ENCODE measurements around the gene RBM19.

The RBM19 gene

DNA sequence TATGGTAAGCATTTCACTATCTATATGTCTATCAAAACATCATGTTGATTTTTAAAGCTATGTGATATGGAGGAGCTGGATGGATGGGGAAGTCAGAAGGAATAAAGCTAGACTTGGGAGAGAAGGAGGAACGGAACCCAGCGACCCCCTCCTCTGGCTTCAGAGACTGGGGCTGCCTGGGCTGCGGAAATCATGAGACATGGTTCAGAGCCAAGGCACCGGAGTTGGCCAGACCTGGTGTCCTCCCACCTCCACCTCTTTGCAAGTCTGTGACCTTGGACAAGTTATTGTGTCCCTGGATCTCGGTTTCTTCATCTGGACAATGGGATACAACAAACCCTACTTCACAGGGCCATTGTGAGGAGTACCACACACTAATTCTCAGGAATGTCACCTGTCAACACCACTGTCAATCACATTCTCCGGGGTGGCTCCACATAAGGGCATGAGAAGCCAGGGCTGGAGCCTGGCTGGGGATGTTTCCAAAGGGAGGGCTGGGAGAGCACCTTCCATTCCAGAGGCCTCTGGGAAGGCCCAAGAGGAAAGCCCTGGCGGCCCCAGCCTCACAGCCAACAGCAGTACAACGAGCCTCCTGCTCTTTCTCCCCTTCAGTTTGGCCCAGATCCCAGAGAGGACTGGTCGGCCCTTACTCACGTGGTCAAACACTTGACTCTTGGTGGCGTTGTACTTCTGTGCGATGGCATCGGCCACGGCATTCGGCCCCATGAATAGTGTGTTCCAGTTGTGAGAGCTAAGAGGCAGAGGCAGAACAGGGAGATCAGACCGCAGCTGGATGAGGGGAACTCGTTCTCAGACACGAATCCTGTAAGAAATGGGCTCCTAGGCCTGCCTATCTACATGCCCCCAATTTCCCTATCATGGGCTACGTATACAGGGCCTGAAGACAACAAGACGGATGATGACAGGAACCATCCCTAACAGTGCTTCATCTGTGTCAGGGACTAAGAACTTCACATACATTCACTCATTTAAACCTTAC lies 20.7 kb downstream of the RBM19 start:
- no peak for DNase-seq (ENCODE audit: low read depth in 1 of 2, low spot score in 1 of 2)
- in situ Hi-C loops (cut with HindIII; ENCODE audit: low pct_unique_long_range_greater_than_20kb, low sequenced_read_pairs): no loop called here
- TF ChIP-seq JUND (IDR thresholded peaks at IDR 0.05; ENCODE audit: low read depth): no peak

DNA sequence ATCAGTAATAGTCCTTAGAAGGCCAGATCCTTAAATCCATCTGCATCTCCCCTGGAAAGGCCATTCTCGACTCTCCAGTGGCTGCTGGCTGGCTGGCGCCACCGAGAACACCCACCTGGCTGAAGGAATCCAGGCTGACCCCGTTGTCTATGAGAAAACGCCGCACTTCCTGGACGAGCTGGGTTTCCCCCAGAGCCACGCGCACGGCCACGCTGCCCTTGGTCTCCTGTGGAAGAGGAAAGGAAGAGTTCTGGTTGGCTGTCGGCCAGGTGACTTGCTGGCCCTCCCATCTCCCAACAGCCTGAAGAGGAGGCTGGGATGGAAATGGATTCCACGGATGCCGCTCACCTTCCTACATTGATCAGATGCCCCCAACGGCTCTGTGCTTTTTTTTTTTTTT lies 23.9 kb downstream of the RBM19 start:
- no peak for TF ChIP-seq JUND (IDR thresholded peaks at IDR 0.05; ENCODE audit: low read depth)
- in situ Hi-C loops (cut with HindIII; ENCODE audit: low pct_unique_long_range_greater_than_20kb, low sequenced_read_pairs): no loop called here
- no peak for DNase-seq (ENCODE audit: low read depth in 1 of 2, low spot score in 1 of 2)

DNA sequence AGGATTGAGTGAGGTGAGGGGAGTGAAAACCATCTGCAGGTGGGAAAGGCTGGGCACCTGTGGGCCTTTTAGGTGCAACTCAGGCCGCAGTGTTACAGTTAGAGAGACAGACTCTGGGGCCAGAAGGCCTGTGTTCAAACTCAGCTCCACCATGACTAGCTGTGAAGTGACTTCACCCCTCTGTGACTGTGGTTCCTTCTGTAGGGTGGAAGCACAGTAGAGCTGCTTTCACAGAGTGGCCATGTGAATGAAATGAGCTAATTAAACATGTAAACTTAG lies 25.0 kb downstream of the RBM19 start:
- in situ Hi-C loops (cut with HindIII; ENCODE audit: low pct_unique_long_range_greater_than_20kb, low sequenced_read_pairs): no loop called here
- no peak for TF ChIP-seq JUND (IDR thresholded peaks at IDR 0.05; ENCODE audit: low read depth)
- no peak for DNase-seq (ENCODE audit: low read depth in 1 of 2, low spot score in 1 of 2)

GRCh38 chr12:113940357-113941207 lies 25.5 kb downstream of the RBM19 start:
- TF ChIP-seq JUND (IDR thresholded peaks at IDR 0.05; ENCODE audit: low read depth): no peak
- in situ Hi-C loops (cut with HindIII; ENCODE audit: low pct_unique_long_range_greater_than_20kb, low sequenced_read_pairs): no loop called here
- no peak for DNase-seq (ENCODE audit: low read depth in 1 of 2, low spot score in 1 of 2)

DNA sequence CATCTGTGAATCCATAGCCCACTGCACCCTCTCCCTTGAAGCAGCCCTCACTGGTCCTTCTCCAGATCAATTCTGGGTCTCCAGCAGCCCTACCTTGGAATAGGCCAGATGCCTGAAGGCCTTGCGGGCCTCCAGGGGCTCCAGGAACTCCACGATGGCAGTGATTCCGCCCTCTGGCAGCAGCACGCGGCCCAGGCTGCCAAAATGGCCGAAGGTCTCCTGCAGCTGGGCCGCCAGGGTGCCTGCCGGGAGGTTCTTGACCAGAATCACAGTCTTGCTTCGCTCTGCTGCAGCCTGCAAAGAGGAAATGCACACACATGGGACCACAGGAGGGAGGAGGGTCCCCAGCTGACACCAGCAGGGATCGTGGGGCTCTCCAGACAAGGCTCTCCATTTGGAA lies 26.3 kb downstream of the RBM19 start:
- no peak for DNase-seq (ENCODE audit: low read depth in 1 of 2, low spot score in 1 of 2)
- TF ChIP-seq JUND (IDR thresholded peaks at IDR 0.05; ENCODE audit: low read depth): no peak
- in situ Hi-C loops (cut with HindIII; ENCODE audit: low pct_unique_long_range_greater_than_20kb, low sequenced_read_pairs): no loop called here

- no peak for TF ChIP-seq JUND (IDR thresholded peaks at IDR 0.05; ENCODE audit: low read depth)
- no peak for DNase-seq (ENCODE audit: low read depth in 1 of 2, low spot score in 1 of 2)
- in situ Hi-C loops (cut with HindIII; ENCODE audit: low pct_unique_long_range_greater_than_20kb, low sequenced_read_pairs): no loop called here
These were observed 27.7 kb downstream of the RBM19 start for GRCh38 chr12:113938471-113938870.

GRCh38 chr12:113936460-113936859 lies 29.7 kb downstream of the RBM19 start:
- no peak for DNase-seq (ENCODE audit: low read depth in 1 of 2, low spot score in 1 of 2)
- in situ Hi-C loops (cut with HindIII; ENCODE audit: low pct_unique_long_range_greater_than_20kb, low sequenced_read_pairs): no loop called here

GRCh38 chr12:113935459-113935858 lies 30.7 kb downstream of the RBM19 start:
- peak in 1 of 2 experiments; percentile 34 for DNase-seq (ENCODE audit: low read depth in 1 of 2, low spot score in 1 of 2)
- no peak for TF ChIP-seq JUND (IDR thresholded peaks at IDR 0.05; ENCODE audit: low read depth)
- in situ Hi-C loops (cut with HindIII; ENCODE audit: low pct_unique_long_range_greater_than_20kb, low sequenced_read_pairs): no loop called here

More at GRCh38 chr12:113936460-113936859, 29.7 kb downstream of the RBM19 start:
- TF ChIP-seq JUND (IDR thresholded peaks at IDR 0.05; ENCODE audit: low read depth): no peak

DNA sequence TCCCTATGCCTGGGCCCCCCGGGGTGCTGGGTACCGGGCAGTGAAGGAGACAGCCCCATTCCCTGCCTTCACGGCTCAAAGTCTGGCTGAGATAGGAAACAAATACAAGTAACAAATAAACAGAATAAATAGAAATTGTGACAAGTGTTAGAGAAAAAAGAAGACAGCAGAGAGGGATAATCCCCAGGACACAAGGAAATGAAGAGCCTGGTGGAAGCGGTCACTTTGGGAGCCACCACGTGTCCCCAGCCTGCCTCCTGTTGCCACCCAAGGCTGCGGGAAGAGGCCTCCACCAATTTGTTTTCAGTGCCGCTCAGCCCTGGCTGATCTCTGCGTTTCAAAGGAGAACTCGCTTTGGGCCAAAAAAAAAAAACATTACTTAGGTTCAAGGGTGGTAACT lies 31.2 kb downstream of the RBM19 start:
- no peak for DNase-seq (ENCODE audit: low read depth in 1 of 2, low spot score in 1 of 2)
- in situ Hi-C loops (cut with HindIII; ENCODE audit: low pct_unique_long_range_greater_than_20kb, low sequenced_read_pairs): no loop called here
- no peak for TF ChIP-seq JUND (IDR thresholded peaks at IDR 0.05; ENCODE audit: low read depth)

- DNase-seq (ENCODE audit: low read depth in 1 of 2, low spot score in 1 of 2): no peak
- TF ChIP-seq JUND (IDR thresholded peaks at IDR 0.05; ENCODE audit: low read depth): no peak
- in situ Hi-C loops (cut with HindIII; ENCODE audit: low pct_unique_long_range_greater_than_20kb, low sequenced_read_pairs): no loop called here
These were observed 31.9 kb downstream of the RBM19 start for GRCh38 chr12:113934060-113934814.

GRCh38 chr12:113933201-113933786 lies 32.8 kb downstream of the RBM19 start:
- TF ChIP-seq JUND (IDR thresholded peaks at IDR 0.05; ENCODE audit: low read depth): no peak
- in situ Hi-C loops (cut with HindIII; ENCODE audit: low pct_unique_long_range_greater_than_20kb, low sequenced_read_pairs): no loop called here
- DNase-seq (ENCODE audit: low read depth in 1 of 2, low spot score in 1 of 2): no peak
